Measurements from ENCODE around the gene PACRG.

The PACRG gene

GRCh38 chr6:163306000-163306399 is 578.2 kb downstream of the PACRG start:
- TF ChIP-seq CTCF (IDR thresholded peaks at IDR 0.05), result no peak

- TF ChIP-seq CTCF (IDR thresholded peaks at IDR 0.05), result no peak
Observed at GRCh38 chr6:163308629-163309440, 581.1 kb downstream of the PACRG start.

GRCh38 chr6:163309491-163310026 is 581.8 kb downstream of the PACRG start:
- TF ChIP-seq CTCF (IDR thresholded peaks at IDR 0.05), result no peak

- no peak for TF ChIP-seq CTCF (IDR thresholded peaks at IDR 0.05)
Observed at GRCh38 chr6:163310096-163310972, 582.6 kb downstream of the PACRG start.

- no peak for TF ChIP-seq CTCF (IDR thresholded peaks at IDR 0.05)
Observed at GRCh38 chr6:163310973-163311383, 583.2 kb downstream of the PACRG start.

GRCh38 chr6:163311830-163312229 is 584.1 kb downstream of the PACRG start:
- TF ChIP-seq CTCF (IDR thresholded peaks at IDR 0.05), result no peak

GRCh38 chr6:163313566-163313965 is 585.8 kb downstream of the PACRG start:
- TF ChIP-seq CTCF (IDR thresholded peaks at IDR 0.05), result no peak
